GM21825 (cell line): Measurements from ENCODE around the gene SFI1.

Experiments used
- ATAC-seq: cut with Tn5 transposase; IDR thresholded peaks from one replicate; pipeline ENCODE4 v1.9.1; 2021; ENCODE audit warnings: mild to moderate bottlenecking, moderate library complexity; ENCODE audit not compliant: unreplicated experiment

The SFI1 gene

GRCh38 chr22:31615491-31615860, 119.1 kb downstream of the SFI1 start:
- ATAC-seq: no peak

- peak; percentile 17 for ATAC-seq
These were observed 119.6 kb downstream of the SFI1 start for GRCh38 chr22:31615940-31616314.

GRCh38 chr22:31616315-31616980, 120.1 kb downstream of the SFI1 start:
- peak; percentile 53 for ATAC-seq

- no peak for ATAC-seq
These were observed 121.7 kb downstream of the SFI1 start for GRCh38 chr22:31618057-31618456.

GRCh38 chr22:31618471-31619176, 122.3 kb downstream of the SFI1 start:
- ATAC-seq: no peak

- no peak for ATAC-seq
These were observed 123.4 kb downstream of the SFI1 start for GRCh38 chr22:31619611-31620300.

- no peak for ATAC-seq
These were observed 124.6 kb downstream of the SFI1 start for GRCh38 chr22:31620756-31621480.

GRCh38 chr22:31621507-31622124, 125.3 kb downstream of the SFI1 start:
- ATAC-seq: no peak

GRCh38 chr22:31622980-31623379, 126.6 kb downstream of the SFI1 start:
- ATAC-seq: no peak

- ATAC-seq: no peak
These were observed 127.4 kb downstream of the SFI1 start for GRCh38 chr22:31623592-31624304.

- no peak for ATAC-seq
These were observed 128.9 kb downstream of the SFI1 start for GRCh38 chr22:31625257-31625640.

- ATAC-seq: no peak
These were observed 129.5 kb downstream of the SFI1 start for GRCh38 chr22:31625661-31626426.

GRCh38 chr22:31626427-31627150, 130.3 kb downstream of the SFI1 start:
- no peak for ATAC-seq

- no peak for ATAC-seq
These were observed 130.9 kb downstream of the SFI1 start for GRCh38 chr22:31627223-31627731.

GRCh38 chr22:31628362-31628761, 132.0 kb downstream of the SFI1 start:
- no peak for ATAC-seq

GRCh38 chr22:31628969-31629708, 132.8 kb downstream of the SFI1 start:
- no peak for ATAC-seq

- ATAC-seq: no peak
These were observed 133.4 kb downstream of the SFI1 start for GRCh38 chr22:31629741-31630184.
